Panc1 (cell line): ENCODE measurements around the gene PRPS2.

ENCODE experiments used
- CTCF ChIP-seq: fragments of 450-650 bp; IDR thresholded peaks from 2 replicates; pipeline ENCODE4 v1.5.1; 2017; ENCODE audit warnings: mild to moderate bottlenecking
- POLR2AphosphoS5 ChIP-seq: IDR thresholded peaks from 2 replicates; pipeline ENCODE4 v1.6.1; 2012; ENCODE audit warnings: mild to moderate bottlenecking, low read depth, low read length, moderate library complexity
- REST ChIP-seq, 2 experiments: IDR thresholded peaks; 2 replicates each; pipeline ENCODE4 v1.6.1; 2011 to 2012; ENCODE audit warnings: low read depth in 2 of 2, control low read depth in 1 of 2, low read length in 1 of 2, mild to moderate bottlenecking in 1 of 2, moderate library complexity in 1 of 2; ENCODE audit not compliant: insufficient read depth in 1 of 2

GRCh38 chrX:12790885-12791256 is 341 bp upstream of the PRPS2 start:
- TF ChIP-seq CTCF (no peak), REST (IDR thresholded peaks at IDR 0.05; ENCODE audit: insufficient read depth in 1 of 2, low read depth in 2 of 2, low read length in 1 of 2) (no peak), POLR2AphosphoS5 (no peak)
